Testis (tissue), 3 donors: Measurements from ENCODE around the gene MANBA. TPM values are rescaled to one million over a fixed set of nuclear protein-coding genes. Genes with fewer than 3 reads are reported as not detected.

Experiments
- DNase-seq: peaks from one replicate; pipeline ENCODE4 v3.0.0-alpha.2; 2019
- H3K27ac ChIP-seq, 2 donors: fragments of 200-600 bp; sonication (generic); one replicate each; pipeline ENCODE4 v1.5.1; 2019
- H3K27me3 ChIP-seq: fragments of 200-600 bp; sonication (generic); one replicate; pipeline ENCODE4 v1.5.1; 2019
- H3K36me3 ChIP-seq: fragments of 200-600 bp; sonication (generic); one replicate; pipeline ENCODE4 v1.5.1; 2017; ENCODE audit warnings: low read depth; ENCODE audit errors: missing control alignments
- H3K4me1 ChIP-seq: fragments of 200-600 bp; sonication (generic); one replicate; pipeline ENCODE4 v1.5.1; 2019
- H3K4me3 ChIP-seq, 2 donors: fragments of 200-600 bp; sonication (generic); one replicate each; pipeline ENCODE4 v1.5.1; 2017 to 2019
- H3K9me3 ChIP-seq: fragments of 200-600 bp; sonication (generic); one replicate; pipeline ENCODE4 v1.5.1; 2017
- POLR2A ChIP-seq: fragments of 450-650 bp; IDR thresholded peaks from one replicate; pipeline ENCODE4 v1.6.1; 2017; ENCODE audit warnings: antibody characterized with exemption, mild to moderate bottlenecking, moderate library complexity
- WGBS, 2 donors: methylation state at CpG; one replicate each; pipeline ENCODE4 v1.1.5; 2018; 5-methylcytosine and 5-hydroxymethylcytosine counted together
- intact Hi-C: fragments of 100-400 bp; cut with DNase I; formaldehyde crosslinking; loops from one replicate; pipeline ENCODE4 v1.15.1; 2023; ENCODE audit warnings: low total_unique reads
- polyA plus RNA-seq: library from polyadenylated mRNA; stranded (reverse); fragments of 350-450 nt; fragmentation: Illumina TruSeq; extraction: RNeasy Lipid Tissue Mini Kit (QIAGEN cat#74804); gene quantifications from one replicate; pipeline ENCODE4 v1.2.3, GENCODE V29; 2014; ENCODE audit warnings: low read depth, low replicate concordance; ENCODE audit not compliant: insufficient read depth
- total RNA-seq, 2 donors: library from RNA; depleted of rRNA; stranded (reverse); fragments of >200 nt; gene quantifications; one replicate each; pipeline ENCODE4 v1.2.3, GENCODE V29; 2016
- TF ChIP-seq, protein P1 (sequence below), 3 experiments: fragments of 450-650 bp in 2 of 3; fragments of 200-600 bp in 1 of 3; sonication (generic) in 1 of 3; IDR thresholded peaks; one replicate each; pipeline ENCODE4 v1.5.1; 2016 to 2019; ENCODE audit warnings: antibody characterized with exemption in 3 of 3, mild to moderate bottlenecking in 2 of 3, moderate library complexity in 1 of 3

The MANBA gene
- total and polyA plus RNA-seq, 3 donors from 2014 or later, result 9.2 to 22.7 (median 13.6) TPM

DNA sequence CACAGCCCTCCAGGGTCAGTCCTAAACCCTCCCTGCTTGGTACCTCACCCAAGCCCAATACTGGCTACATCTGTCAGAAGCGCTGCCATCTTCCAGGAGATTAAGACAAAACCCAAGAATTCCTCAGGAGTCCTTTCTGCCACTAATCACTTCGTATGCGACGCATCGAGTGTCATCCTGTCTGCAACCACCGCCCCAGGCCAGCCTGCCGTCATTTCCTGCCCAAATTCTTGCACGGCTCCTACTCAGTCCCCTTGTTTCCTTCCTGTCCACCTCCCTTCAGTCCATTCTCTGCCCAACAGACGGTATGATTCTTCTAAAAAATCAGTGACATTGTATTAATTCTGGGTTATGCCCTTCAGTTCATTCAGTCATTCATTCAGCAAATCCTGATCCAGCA, 146.0 kb downstream of the MANBA start:
- 81 to 86% methylated on average over 9 of the region's 9 CpGs for WGBS, 2 donors
- no peak for DNase-seq
- H3K4me1 ChIP-seq, result no peaks in the 10 kb centered on the region
- H3K9me3 ChIP-seq, result no peaks in the 10 kb centered on the region
- H3K4me3 ChIP-seq, result no peak overlapping the region
- no peak for TF ChIP-seq POLR2A
- TF ChIP-seq, protein P1, sequence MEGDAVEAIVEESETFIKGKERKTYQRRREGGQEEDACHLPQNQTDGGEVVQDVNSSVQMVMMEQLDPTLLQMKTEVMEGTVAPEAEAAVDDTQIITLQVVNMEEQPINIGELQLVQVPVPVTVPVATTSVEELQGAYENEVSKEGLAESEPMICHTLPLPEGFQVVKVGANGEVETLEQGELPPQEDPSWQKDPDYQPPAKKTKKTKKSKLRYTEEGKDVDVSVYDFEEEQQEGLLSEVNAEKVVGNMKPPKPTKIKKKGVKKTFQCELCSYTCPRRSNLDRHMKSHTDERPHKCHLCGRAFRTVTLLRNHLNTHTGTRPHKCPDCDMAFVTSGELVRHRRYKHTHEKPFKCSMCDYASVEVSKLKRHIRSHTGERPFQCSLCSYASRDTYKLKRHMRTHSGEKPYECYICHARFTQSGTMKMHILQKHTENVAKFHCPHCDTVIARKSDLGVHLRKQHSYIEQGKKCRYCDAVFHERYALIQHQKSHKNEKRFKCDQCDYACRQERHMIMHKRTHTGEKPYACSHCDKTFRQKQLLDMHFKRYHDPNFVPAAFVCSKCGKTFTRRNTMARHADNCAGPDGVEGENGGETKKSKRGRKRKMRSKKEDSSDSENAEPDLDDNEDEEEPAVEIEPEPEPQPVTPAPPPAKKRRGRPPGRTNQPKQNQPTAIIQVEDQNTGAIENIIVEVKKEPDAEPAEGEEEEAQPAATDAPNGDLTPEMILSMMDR (IDR thresholded peaks at IDR 0.05), result no peak
- H3K27me3 ChIP-seq, result no peaks in the 10 kb centered on the region
- no peak overlapping the region for H3K27ac ChIP-seq
- intact Hi-C loops, result no loop called here
- H3K36me3 ChIP-seq, result no peaks in the 10 kb centered on the region

DNA sequence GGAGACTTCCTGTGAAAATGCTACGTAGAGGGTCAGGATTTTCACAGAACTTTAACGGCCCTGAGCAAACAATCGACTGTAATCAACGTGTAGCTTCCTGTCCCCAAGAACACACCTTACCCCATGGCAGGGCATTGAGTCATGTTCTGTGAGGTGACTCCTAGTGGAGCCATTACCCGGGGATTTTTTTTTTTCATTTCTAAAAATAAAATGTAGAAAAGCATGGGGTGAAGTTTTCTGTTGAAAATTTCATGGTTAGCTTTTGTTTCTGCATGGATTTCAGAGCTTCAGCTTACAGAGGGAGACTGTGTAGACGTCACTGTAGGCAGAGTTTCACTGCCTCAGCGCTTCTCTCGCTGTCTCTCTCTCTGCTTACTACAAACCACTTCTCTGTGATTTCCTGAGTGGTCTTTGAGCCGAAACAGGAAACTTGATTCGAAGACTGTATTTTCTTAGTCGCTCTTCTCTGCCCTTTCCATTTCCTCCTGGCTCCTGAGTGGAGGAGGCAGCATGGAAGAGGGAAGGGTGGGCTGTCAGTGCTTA, 147.9 kb downstream of the MANBA start:
- Histone ChIP-seq H3K4me1 (no peaks in the 10 kb centered on the region), H3K36me3 (no peaks in the 10 kb centered on the region), H3K27ac (no peak overlapping the region), H3K9me3 (no peaks in the 10 kb centered on the region), H3K27me3 (no peaks in the 10 kb centered on the region), H3K4me3 (no peak overlapping the region)
- intact Hi-C loops, result no loop called here
- TF ChIP-seq, protein P1 (IDR thresholded peaks at IDR 0.05), result no peak
- no peak for DNase-seq
- WGBS, 2 donors, result 75 to 82% methylated on average over 11 of the region's 11 CpGs

DNA sequence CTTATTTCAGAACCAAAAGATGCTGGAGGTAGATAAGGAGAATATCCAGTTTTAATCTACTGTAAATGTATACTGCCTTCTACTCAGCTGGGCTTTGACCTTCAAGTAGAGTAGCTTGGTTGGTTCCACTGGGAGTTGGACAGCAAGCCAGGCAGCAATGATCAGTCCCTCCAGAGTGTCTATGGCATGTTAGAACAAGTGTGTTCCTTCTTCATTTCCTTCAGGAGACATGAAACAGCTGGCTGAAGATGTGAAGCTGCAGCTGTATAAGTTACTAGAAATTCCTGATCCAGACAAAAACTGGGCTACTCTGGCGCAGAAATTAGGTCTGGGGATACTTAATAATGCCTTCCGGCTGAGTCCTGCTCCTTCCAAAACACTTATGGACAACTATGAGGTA, 148.6 kb downstream of the MANBA start:
- WGBS, 2 donors, result 90 to 98% methylated on average over 2 of the region's 2 CpGs
- Histone ChIP-seq H3K36me3 (no peaks in the 10 kb centered on the region), H3K4me3 (no peak overlapping the region), H3K27ac (no peak overlapping the region), H3K9me3 (no peaks in the 10 kb centered on the region), H3K4me1 (no peaks in the 10 kb centered on the region), H3K27me3 (no peaks in the 10 kb centered on the region)
- intact Hi-C loops, result no loop called here
- TF ChIP-seq POLR2A, result no peak
- TF ChIP-seq, protein P1 (IDR thresholded peaks at IDR 0.05), result no peak
- no peak for DNase-seq

DNA sequence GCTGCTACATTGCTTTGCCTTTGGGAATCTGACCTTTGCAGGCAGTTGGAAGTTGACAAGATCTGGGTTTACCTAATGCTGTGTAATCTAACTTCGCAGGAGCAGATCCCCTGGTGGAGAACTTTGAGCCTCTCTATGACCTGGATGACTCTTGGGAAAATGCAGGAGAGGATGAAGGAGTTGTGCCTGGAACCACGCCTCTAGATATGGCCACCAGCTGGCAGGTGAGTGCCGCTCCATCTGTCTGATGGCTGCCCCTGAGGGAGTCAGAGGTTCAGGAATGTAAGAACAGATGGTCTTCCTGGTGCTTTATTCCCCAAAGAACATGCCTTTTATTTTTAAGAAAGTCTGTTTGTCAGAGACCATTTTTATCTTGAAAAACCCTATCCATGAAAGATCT, 150.3 kb downstream of the MANBA start:
- no peaks in the 10 kb centered on the region for H3K9me3 ChIP-seq
- no peaks in the 10 kb centered on the region for H3K27me3 ChIP-seq
- TF ChIP-seq, protein P1 (IDR thresholded peaks at IDR 0.05), result no peak
- no peak for TF ChIP-seq POLR2A
- no peak overlapping the region for H3K4me3 ChIP-seq
- H3K4me1 ChIP-seq, result no peaks in the 10 kb centered on the region
- H3K36me3 ChIP-seq, result no peaks in the 10 kb centered on the region
- DNase-seq, result no peak
- intact Hi-C loops, result no loop called here
- no peak overlapping the region for H3K27ac ChIP-seq
- WGBS, 2 donors, result 92% methylated on average over 3 of the region's 3 CpGs

DNA sequence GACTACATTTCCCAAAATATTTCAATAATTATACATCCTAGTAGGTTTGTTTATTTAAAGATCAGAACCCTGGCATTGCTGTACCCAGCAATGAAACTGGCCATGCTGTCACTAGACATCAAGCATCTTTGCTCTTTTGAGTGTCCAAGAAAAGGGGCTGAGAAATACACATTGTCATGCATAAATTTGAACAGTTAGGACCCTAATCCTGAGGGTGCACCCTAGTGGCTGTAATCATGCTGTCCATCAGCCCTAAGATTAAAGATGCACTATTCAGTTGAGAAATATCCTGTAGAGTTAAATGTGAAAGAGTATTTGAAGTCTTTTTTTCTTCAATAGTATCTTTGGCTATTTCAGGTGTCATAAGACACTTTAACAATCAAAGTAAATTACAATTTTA, 150.8 kb downstream of the MANBA start:
- no peaks in the 10 kb centered on the region for H3K4me1 ChIP-seq
- no peaks in the 10 kb centered on the region for H3K27me3 ChIP-seq
- no peaks in the 10 kb centered on the region for H3K36me3 ChIP-seq
- intact Hi-C loops, result no loop called here
- no peak for TF ChIP-seq POLR2A
- TF ChIP-seq, protein P1 (IDR thresholded peaks at IDR 0.05), result no peak
- no peaks in the 10 kb centered on the region for H3K9me3 ChIP-seq
- H3K27ac ChIP-seq, result no peak overlapping the region
- DNase-seq, result no peak
- no peak overlapping the region for H3K4me3 ChIP-seq
